AG08396 (cell line): Measurements from ENCODE around the gene BEAN1.
"Not testable (repeated sequence)": the region's sequence is repeated elsewhere in the genome, so short reads cannot be mapped to it uniquely, and the experiment has no call there.

Experiments
- DNase-seq: peaks from one replicate; pipeline ENCODE4 v3.0.0; 2012; ENCODE audit warnings: low spot score, mixed read lengths

The BEAN1 gene

DNA sequence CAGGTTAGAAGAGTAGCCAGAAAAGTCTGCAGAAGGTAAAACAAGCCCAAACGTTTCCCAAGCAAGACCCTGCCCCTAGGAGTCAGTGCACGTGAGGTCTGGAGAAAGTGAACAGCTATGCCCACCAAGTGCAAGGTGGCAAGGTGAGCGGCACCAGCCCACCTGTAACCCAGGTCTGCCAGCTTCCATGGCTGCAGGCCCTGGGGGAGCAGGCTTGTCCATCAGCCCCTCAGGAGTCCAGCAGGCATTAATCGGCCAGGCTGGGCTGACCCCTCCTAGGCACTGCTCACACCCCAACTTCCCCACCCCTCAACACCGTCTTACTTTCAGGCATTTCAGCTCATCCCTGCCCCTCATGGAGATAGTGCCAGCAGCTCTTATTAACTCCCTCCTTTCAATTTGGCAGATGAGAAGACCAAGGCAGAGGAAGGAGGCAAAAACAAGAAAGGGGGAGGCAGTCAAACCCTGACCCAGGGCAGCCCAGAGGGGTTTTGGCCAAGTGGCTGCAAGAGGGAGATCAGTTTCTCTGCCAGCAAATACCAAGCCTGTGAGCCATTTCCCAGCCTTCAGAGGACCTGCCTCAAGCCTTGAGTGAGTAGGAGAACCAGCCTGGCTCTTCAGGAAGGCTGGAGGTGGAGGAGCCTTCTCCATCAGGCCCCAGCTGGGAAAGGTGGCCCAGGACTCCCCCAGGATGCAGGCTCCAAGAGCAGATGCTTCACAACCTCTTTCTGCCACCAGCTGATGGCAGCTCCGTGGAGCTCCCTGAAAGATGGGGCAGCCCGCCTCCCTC, 14.7 kb downstream of the BEAN1 start:
- no peak for DNase-seq

DNA sequence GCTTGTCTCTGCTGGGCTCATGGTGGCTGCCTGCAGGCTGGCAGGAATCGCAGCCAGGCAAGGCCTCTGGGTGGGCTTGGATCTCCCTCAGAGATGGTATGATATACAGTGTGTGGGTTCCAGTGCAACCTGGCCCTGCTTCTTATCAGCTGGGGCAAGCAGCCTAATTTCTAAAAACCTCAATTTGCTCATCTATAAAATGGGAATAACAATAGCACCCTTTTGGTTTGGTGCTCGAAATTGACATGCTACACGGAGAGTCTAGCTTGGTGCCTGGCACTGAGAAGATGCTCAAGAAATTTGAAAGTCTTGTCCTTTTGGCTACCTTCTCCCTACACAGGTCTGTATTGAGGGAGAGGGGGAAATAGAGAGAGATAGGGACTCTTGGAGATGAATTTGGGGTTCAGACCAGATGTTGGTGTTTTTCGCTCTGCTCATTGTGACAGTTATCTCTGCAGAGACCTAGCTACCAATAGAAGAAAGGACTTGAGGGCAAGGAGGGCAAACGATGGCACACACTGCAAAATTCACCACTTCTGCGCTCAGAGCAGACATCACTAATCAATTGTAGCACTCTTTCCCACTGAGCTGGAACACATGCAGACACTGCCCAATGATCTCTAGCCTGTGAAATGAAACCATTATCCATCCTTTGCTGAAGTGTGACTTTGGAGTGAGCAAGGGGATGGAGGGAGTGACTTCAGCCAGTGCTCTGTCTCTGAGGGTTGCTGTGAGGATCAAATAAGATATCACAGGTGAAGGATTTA, 15.6 kb downstream of the BEAN1 start:
- DNase-seq: no peak

DNA sequence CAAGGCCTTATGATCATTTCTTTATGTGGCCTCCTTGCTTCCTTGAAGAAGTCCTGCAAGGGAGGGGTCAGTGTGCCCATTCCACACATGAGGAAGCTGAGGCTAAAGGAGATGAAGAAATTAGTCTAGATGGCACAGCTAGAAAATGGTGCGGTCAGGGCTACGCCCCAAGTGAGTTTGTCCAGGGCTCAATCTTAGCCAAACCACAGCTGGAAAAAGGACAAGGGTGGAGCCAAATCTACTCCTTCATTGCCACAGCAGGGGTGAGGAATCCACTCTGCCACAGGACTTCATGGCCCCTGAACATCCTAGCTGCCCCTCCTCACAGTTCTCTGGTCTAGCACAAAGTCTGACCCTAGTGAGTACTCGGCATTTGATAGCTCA, 16.2 kb downstream of the BEAN1 start:
- DNase-seq: no peak

DNA sequence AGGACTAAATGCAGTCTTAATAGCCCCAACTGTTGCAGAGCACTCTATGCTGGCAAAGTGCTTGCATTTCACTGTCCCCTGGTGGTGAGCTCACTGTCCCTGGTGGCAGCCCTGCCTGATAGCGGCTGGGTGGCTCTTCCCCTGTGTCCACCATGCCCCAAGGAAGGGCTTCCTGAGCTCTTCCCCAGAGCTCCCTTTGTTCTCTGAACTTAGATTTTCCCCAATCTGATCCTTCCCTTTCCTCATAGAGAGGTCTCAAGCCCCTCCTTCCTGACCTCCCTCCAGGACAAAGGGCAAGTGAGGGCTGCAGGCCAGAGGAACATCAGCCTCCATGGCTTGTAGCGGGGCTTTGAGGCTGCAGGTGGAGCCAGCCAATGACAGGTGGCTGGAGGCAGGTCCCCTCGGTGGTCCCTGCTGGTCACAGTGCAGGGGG, 17.0 kb downstream of the BEAN1 start:
- no peak for DNase-seq

DNA sequence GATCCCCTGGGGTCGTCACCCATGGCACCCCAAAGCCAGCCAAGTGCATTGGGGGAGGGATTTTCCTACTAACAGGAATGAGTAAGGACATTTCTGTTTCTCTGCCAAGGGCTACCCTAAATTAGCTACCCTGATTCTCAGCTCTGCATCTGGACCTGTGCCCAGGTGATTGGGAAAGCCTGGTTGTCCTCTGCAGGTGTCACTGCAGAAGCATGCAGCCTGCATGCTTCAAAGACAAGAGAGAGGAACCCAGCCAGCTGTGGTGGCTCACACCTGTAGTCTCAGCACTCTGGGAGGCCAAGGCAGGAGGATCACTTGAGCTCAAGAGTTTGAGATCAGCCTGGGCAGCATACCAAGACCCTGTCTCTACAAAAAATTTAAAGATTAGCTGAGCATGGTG, 19.6 kb downstream of the BEAN1 start:
- no peak for DNase-seq

DNA sequence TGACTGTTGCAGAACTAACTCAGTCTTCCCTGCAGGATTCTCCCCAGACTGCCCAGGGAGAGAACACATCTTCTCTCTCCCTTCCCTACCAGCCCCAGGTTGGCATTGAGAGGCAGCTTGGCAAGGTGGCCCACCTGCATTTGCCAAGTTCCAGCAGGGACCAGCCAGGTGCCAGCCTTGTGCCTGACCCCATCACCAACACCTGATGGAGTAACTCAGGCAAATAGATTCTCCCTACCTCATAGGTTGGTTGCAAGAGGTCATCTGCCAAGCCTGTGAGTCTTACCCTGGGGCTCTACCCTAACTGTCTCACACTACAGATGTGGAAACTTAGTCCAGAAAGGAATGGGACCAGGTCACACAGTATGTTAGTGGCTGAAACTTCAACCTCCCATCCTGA, 20.4 kb downstream of the BEAN1 start:
- no peak for DNase-seq

DNA sequence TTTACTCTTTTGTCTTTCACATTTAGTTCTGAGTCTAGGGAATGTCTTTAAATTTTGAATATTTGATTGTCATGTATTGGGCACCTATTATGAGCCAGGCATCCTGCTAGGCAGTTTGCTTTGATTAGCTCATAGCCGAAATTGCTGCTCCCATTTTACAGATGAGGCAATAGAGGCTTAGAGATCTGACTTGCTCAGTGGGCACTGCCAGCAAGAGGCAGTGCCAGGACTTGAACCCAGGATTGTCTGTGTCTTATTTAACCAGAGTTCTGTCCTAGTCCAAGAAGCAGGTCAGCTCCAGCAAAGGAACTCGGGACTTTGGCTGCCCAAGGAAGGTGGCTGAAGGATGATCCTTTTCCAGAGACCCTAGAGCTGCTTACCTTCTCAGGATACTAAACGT, 24.5 kb downstream of the BEAN1 start:
- no peak for DNase-seq

DNA sequence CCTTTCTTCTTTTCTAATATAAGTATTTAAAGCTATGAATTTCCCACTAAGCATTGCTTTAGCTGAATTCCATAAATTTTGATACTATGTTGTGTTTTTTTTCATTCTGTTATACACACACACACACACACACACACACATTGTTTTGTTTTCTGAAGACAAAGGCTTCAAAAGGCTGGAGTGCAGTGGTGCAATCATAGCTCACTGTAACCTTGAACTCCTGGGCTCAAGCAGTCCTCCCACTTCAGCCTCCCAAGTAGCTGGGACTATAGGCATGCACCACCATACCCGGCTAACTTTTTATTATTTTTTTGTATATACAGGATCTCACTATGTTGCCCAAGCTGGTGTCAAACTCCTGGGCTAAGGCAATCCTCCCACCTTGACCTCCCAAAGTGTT, 26.1 kb downstream of the BEAN1 start:
- not testable (repeated sequence) for DNase-seq

DNA sequence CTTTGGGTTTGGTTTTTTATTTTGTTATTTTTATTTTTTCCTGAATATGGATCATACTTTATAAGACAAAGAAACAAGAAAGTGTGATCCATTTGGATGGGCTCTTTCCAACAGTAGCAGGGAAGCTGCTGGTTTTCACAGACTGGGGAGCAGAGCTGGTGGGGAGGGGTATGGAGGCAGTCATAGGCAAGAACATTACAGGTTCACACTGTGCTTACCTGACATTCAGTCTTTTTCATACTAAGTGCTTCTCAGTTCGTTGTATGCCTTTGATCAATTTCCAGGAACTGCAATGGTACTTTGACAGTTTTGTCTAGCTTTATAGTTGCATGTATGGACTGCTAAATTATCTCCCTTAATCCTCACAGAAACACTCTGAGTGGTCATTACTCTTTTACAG, 27.7 kb downstream of the BEAN1 start:
- no peak for DNase-seq

DNA sequence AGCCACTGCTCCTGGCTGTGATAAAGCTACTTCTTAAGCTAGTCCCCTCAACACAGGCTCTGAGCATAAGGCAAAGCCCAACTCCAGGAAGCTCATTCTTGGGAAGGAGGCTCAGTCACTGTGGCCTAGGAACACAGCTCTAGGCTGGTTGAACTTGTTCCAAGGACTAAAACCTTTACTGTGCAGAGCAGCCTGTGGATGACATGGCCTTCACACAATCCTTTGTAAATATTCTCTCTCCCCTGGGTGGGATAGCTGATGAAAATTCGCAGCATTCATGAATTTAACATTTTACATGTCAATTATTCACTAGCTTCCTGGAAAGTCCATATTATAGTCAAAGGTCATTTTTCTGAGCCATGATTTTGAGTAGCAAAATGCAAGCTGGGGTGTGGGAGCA, 28.9 kb downstream of the BEAN1 start:
- no peak for DNase-seq

DNA sequence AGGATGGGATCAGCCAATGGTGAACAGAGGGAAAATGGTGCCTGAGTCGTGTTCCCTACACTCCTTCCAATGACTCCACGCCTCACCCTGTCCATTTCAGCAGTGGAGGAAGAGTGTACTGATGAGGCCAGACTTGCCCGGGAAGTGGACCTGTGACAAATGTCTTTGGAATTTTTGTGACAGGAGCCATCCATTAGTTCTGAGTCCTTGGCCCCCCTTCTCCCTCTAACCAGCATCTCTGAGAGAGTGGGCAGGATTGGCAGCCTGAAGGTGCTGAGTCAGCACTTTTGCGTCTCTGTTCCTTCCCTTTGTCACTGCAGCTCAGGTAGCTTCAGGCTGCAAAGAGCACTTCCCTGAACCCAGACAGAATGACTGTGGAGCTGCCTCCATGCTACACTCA, 30.8 kb downstream of the BEAN1 start:
- peak; percentile 25 for DNase-seq

DNA sequence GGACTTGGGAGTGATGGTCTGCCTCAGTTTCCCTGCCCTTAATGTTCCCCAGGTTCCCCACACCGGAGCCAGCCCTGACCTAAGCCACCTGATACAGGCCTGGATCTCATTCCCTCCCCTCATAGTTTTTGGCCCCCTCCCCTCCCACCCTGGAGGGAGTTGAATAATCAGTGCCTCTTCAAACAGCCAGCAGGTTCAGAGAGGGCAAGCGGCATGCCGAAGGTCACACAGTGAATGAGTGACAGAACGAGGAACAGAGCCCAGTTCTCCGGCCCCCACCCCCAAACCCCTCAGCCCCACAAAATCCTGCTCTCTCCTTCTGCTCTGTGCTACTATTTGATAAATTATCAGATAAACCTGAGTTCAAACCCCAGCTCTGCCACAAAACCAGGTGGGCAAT, 31.2 kb downstream of the BEAN1 start:
- no peak for DNase-seq

DNA sequence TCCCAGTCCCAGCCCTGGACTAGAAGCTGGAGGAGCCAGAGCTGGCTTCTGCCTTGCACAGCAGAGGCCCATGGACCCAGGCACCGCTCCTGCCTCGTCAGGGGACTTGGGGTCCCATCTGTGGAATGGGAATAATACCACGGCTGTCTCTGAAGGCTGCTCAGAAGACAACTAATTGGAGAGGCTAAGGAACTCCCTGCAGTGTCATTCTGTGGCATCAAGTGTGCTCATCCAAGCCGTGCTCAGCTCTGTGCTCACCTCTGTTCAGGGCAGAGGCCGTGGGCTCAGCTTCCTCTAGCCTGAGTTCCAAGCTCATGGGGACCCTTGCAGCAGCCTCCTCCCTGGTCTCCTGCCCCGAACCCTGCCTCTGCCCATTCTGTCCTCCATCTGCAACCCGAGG, 31.8 kb downstream of the BEAN1 start:
- DNase-seq: no peak

DNA sequence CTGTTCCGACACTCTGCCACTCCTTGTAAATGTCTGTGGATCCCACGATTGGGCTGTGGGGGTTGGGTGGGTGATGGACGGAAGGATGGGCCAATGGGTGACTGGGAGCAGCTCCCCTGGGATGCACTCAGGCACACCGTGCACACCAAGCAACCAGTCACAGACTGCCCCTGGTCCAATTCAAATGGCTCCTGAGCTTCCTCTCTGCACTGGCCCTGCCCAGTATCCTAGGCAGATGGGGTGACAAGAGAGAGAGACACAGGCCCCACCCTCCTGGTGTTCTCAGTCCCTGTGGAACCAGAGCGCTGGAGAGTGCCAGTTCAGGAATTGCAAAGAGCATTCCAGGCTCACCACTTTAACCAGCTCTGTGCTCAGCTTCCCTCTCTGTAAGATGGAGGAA, 32.8 kb downstream of the BEAN1 start:
- DNase-seq: no peak

DNA sequence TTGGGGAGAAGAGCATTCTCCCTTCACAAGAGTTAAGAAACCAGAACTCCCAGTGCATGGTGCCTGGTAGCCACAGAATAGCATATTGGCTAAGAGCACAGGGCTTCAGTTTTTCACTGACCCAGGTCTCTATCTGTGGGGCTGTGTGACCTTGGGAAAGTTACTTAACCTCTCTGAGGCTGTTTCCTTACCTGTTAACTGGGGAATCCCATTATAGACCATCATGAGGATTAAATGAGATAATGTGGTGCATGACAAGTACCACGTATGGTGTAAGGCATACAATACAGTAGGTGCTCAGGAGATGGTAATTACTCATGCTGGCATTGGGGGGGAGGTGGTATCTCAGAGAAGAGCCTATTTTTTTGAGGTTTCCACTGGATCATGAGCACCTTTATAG, 33.6 kb downstream of the BEAN1 start:
- DNase-seq: no peak

DNA sequence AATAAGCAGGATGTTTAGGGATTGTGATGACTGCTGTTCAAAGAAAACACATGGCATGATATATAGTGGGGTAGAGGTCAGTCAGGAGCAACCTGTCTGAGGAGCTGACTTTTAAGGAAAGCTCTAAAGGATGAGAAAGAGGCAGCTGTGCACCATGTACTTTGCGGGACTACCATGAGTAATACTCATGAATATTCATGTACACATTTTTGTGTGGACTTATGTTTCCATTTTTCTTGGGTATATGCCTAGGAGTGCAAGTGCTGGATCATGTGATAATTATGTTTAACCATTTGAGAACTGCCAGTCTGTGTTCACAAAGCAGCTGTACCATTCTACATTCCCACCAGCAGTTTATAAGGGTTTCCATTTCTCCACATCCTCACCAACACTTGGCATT, 35.8 kb downstream of the BEAN1 start:
- DNase-seq: no peak

DNA sequence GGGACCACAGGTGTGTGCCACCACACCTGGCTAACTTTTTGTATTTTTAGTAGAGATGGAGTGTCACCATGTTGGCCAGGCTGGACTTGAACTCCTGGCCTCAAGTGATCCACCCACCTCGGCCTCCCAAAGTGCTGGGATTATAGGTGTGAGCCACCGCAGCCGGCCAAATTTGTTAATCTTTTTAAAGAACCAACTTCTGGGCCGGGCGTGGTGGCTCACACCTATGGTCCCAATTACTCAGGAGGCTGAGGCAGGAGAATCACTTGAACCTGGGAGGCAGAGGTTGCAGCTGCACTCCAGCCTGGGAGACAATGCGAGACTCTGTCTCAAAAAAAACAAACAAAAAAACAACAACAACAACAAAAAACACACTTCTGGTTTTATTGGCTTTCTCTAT, 38.9 kb downstream of the BEAN1 start:
- DNase-seq: not testable (repeated sequence)

DNA sequence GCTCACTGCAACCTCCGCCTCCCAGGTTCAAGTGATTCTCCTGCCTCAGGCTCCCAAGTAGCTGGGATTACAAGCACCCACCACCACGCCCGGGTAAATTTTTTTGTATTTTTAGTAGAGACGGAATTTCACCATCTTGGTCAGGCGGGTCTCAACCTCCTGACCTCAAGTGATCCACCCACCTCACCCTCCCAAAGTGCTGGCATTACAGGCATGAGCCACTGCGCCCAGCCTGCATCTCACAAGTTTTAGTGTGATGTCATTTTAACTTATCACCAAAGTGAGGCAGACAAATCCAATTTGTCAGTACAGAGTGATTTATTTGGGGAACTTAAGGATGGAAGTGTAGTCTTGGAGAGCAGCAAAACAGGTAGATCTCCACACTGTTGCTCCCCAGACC, 39.5 kb downstream of the BEAN1 start:
- DNase-seq: not testable (repeated sequence)

DNA sequence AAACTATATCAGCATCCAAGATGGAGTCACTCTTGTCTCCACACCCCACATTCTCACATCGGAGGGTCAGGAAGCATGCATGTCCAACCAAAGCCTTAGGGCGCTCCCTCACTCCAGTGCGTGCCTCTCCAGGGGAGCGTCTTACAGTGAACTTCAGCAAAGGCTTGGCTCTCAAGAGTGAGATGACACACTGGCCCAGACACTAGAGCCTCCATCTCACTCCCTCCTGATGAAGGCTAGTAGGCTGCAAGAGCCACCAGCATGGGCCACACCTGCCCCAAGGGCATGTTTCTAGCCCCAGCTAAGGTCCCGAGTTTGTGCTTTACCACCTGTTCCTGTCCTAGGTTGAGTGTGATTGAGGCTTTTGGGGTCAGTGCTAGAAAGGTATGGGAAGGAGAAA, 40.5 kb downstream of the BEAN1 start:
- DNase-seq: no peak

DNA sequence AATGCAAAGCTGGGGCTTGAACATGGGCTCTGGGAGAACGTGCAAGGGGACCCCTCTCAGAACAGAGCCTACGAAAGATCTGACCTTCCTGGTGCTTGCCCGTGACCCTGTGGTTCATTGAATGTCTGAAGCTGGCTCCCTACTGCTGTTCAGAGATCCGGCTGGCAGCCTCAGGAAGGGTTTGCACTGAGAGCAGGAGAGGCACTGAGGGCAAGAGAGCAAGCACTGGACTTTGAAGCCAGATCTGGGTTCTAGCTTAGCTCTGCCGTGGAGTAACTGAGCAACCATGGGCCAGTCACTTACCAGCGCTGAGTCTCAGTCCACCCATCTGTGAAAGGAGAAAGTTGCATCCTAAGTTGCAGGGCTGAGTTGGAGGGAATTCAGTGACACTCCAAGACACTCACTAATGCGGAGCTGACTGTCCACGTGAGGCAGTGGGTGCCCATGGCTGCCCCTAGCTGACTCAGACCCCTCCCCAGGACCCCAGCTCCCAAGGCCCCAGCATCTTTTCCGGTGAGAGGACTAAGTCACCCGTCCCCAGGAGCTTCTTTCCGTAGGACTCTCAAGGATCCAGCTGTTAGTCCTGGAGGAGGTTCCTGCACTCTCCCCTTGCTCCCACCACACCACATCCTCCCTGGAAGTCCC, 41.3 kb downstream of the BEAN1 start:
- no peak for DNase-seq

DNA sequence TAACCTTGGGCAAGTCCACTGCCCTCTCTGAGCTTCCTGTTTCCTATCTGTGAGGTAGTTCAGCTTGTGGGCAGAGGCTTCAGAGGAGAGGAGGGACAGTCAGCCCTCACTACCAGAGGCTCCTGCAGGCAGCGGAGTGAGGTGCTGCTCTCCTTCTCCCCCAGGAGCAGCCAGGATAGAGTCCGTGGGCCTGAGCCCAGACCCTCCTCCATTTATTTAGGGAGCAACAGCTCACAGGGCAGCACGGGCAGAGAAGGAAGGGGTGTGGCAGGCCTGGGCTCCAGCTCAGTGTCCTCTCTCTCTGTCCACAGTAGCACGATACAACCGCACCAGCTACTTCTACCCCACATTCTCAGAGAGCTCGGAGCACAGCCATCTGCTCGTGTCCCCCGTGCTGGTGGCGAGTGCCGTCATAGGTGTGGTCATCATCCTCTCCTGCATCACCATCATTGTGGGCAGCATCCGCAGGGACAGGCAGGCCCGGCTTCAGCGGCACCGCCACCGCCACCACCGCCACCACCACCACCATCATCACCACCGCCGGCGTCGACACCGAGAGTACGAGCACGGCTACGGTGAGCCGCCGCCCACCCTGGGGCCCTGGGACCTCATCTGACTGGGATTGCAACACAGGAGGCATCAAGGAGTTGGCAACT, 42.3 kb downstream of the BEAN1 start:
- no peak for DNase-seq

DNA sequence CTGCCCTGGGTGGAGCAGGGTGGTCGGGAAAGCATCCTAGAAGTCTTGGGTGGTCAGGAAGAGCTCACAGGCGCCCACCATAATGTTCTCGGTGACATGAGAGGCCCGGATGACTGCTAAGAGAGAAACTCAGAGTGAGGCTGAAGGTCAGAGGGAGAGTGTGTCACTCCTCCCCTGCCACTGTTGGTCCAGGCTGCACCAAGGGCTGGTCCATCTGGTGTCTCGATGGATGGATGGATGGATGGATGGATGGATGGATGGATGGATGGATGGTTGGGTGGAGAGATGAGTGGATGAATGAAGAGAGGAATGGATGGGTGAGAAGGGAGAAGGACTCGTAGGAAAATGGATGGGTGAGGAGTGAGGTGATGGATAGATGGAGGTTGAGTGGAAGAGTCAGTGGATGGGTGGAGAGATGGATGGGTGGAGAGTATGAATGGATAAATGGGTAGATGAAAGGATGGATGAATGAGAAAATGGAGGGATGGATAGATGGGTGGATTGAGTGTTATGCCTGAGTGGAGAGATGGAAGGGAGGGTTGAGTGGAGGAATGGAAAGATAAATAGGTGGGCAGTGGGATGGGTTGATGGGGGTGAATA, 43.0 kb downstream of the BEAN1 start:
- no peak for DNase-seq
